GF-D8 (cell line): ENCODE data around the gene E2F4.

Experiments
- DNase-seq: peaks from one replicate; lab custom pipeline; 2025; lab: John Stamatoyannopoulos, UW

Gene E2F4

GRCh38 chr16:67208154-67208896 lies 16.4 kb downstream of the E2F4 start:
- no peak for DNase-seq

GRCh38 chr16:67209565-67209964 lies 17.6 kb downstream of the E2F4 start:
- no peak for DNase-seq

GRCh38 chr16:67210069-67210937 lies 18.3 kb downstream of the E2F4 start:
- no peak for DNase-seq

GRCh38 chr16:67211674-67212073 lies 19.7 kb downstream of the E2F4 start:
- no peak for DNase-seq

GRCh38 chr16:67212766-67213165 lies 20.8 kb downstream of the E2F4 start:
- no peak for DNase-seq

- no peak for DNase-seq
Measured at GRCh38 chr16:67213197-67214019, 21.5 kb downstream of the E2F4 start.

- DNase-seq: peak; percentile 33
Measured at GRCh38 chr16:67215706-67216105, 23.8 kb downstream of the E2F4 start.

GRCh38 chr16:67216612-67217490 lies 24.9 kb downstream of the E2F4 start:
- peak; percentile 71 for DNase-seq

- no peak for DNase-seq
Measured at GRCh38 chr16:67223992-67224391, 32.0 kb downstream of the E2F4 start.

GRCh38 chr16:67226295-67226803 lies 34.4 kb downstream of the E2F4 start:
- no peak for DNase-seq

- peak; percentile 90 for DNase-seq
Measured at GRCh38 chr16:67226804-67227566, 35.0 kb downstream of the E2F4 start, which contains the start of gene TMEM208. Gene TMEM208, plus strand, starts transcription at chr16:67227130. Its CDS starts 89 bp downstream, at chr16:67227219.

- DNase-seq: no peak
Measured at GRCh38 chr16:67227567-67227921, 35.6 kb downstream of the E2F4 start.

GRCh38 chr16:67228034-67228785 lies 36.3 kb downstream of the E2F4 start:
- DNase-seq: no peak

GRCh38 chr16:67228905-67229304 lies 37.0 kb downstream of the E2F4 start:
- DNase-seq: no peak

- no peak for DNase-seq
Measured at GRCh38 chr16:67229906-67230808, 38.2 kb downstream of the E2F4 start.

- DNase-seq: no peak
Measured at GRCh38 chr16:67230809-67231660, 39.1 kb downstream of the E2F4 start.

GRCh38 chr16:67233596-67233995 lies 41.6 kb downstream of the E2F4 start:
- no peak for DNase-seq

GRCh38 chr16:67234180-67234597 lies 42.2 kb downstream of the E2F4 start:
- DNase-seq: no peak
